CD14-positive monocyte (primary cell): Measurements from ENCODE around the gene MICU2. TPM values are rescaled to one million over a fixed set of nuclear protein-coding genes. Genes with fewer than 3 reads are reported as not detected.
"Not testable (repeated sequence)": the region's sequence is repeated elsewhere in the genome, so short reads cannot be mapped to it uniquely, and the experiment has no call there.

Experiments
- DNase-seq, 3 donors: peaks; one replicate each; pipeline ENCODE4 v3.0.0-alpha.2; 2011 to 2022
- H2AFZ ChIP-seq: 2 replicates; pipeline ENCODE4 v1.6.0; 2012; ENCODE audit warnings: mild to moderate bottlenecking, low read depth, low read length, inconsistent platforms; ENCODE audit not compliant: insufficient read depth, poor library complexity, severe bottlenecking
- H3K27ac ChIP-seq, 2 donors: 1 replicate in 1 of 2; 2 replicates in 1 of 2; pipeline ENCODE4 v1.5.1; 2012 to 2013; ENCODE audit warnings: low read length in 2 of 2, control low read depth in 1 of 2, inconsistent platforms in 1 of 2, low read depth in 1 of 2, mild to moderate bottlenecking in 1 of 2
- H3K27me3 ChIP-seq, 2 donors: one replicate each; pipeline versions ENCODE4 v1.6.0 to v1.6.1; 2011 to 2013; ENCODE audit warnings: low read length in 2 of 2; ENCODE audit not compliant: control insufficient read depth in 2 of 2, insufficient read depth in 2 of 2
- H3K36me3 ChIP-seq, 2 donors: replicated peaks in 1 of 2; 1 replicate in 1 of 2; 2 replicates in 1 of 2; pipeline versions ENCODE4 v1.5.1 to v1.6.1; 2012 to 2013; ENCODE audit warnings: low read length in 2 of 2, control low read depth in 1 of 2, inconsistent platforms in 1 of 2, mild to moderate bottlenecking in 1 of 2; ENCODE audit not compliant: insufficient read depth in 2 of 2, control insufficient read depth in 1 of 2
- H3K4me1 ChIP-seq, 2 donors: 1 replicate in 1 of 2; 2 replicates in 1 of 2; pipeline versions ENCODE4 v1.5.1 to v1.6.1; 2012 to 2013; ENCODE audit warnings: low read length in 2 of 2, control low read depth in 1 of 2, inconsistent platforms in 1 of 2, mild to moderate bottlenecking in 1 of 2, moderate library complexity in 1 of 2; ENCODE audit not compliant: insufficient read depth in 2 of 2, control insufficient read depth in 1 of 2
- H3K4me2 ChIP-seq: replicated peaks from 2 replicates; pipeline ENCODE3; 2012; ENCODE audit warnings: low read length, moderate library complexity, mild to moderate bottlenecking; ENCODE audit not compliant: poor library complexity, severe bottlenecking; ENCODE audit errors: extremely low read depth
- H3K4me3 ChIP-seq, 3 experiments: fragments of 200-600 bp in 1 of 3; sonication (generic) in 1 of 3; replicated peaks in 1 of 3; 1 replicate in 2 of 3; 2 replicates in 1 of 3; pipeline ENCODE4 v1.5.1; 2011 to 2013; ENCODE audit warnings: low read length in 3 of 3, mild to moderate bottlenecking in 3 of 3, control low read depth in 2 of 3, low read depth in 2 of 3, inconsistent platforms in 1 of 3, moderate library complexity in 1 of 3
- H3K79me2 ChIP-seq: 2 replicates; pipeline ENCODE4 v1.6.0; 2012; ENCODE audit warnings: mild to moderate bottlenecking, control low read depth, inconsistent platforms, low read length, moderate library complexity; ENCODE audit not compliant: insufficient read depth
- H3K9ac ChIP-seq: 2 replicates; pipeline ENCODE4 v1.6.0; 2017; ENCODE audit warnings: low read length, mild to moderate bottlenecking; ENCODE audit not compliant: insufficient read depth, poor library complexity, severe bottlenecking
- H3K9me3 ChIP-seq, 2 donors: replicated peaks in 1 of 2; 1 replicate in 1 of 2; 2 replicates in 1 of 2; pipeline versions ENCODE4 v1.5.1 to v1.6.1; 2012 to 2013; ENCODE audit warnings: low read length in 2 of 2, control low read depth in 1 of 2; ENCODE audit not compliant: control insufficient read depth in 1 of 2, insufficient read depth in 1 of 2
- H4K20me1 ChIP-seq: 2 replicates; pipeline ENCODE4 v1.6.0; 2012; ENCODE audit warnings: mild to moderate bottlenecking, low read length, control low read depth, moderate library complexity; ENCODE audit not compliant: insufficient read depth
- H3K27ac Mint-ChIP-seq, 7 donors: one replicate each; pipeline ENCODE4 v1.8.0; 2020; ENCODE audit warnings: mild to moderate bottlenecking in 7 of 7, mixed read lengths in 7 of 7, moderate library complexity in 6 of 7, inconsistent platforms in 2 of 7
- H3K27me3 Mint-ChIP-seq, 3 donors: one replicate each; pipeline ENCODE4 v1.8.0; 2021 to 2022; ENCODE audit warnings: low read depth in 3 of 3, mild to moderate bottlenecking in 3 of 3, mixed read lengths in 3 of 3, moderate library complexity in 3 of 3, inconsistent platforms in 1 of 3
- H3K36me3 Mint-ChIP-seq, 2 donors: one replicate each; pipeline ENCODE4 v1.8.0; 2020; ENCODE audit warnings: mixed read lengths in 2 of 2, inconsistent platforms in 1 of 2, mild to moderate bottlenecking in 1 of 2
- H3K4me1 Mint-ChIP-seq: one replicate; pipeline ENCODE4 v1.8.0; 2020; ENCODE audit warnings: mild to moderate bottlenecking, mixed read lengths
- H3K4me3 Mint-ChIP-seq, 2 donors: one replicate each; pipeline ENCODE4 v1.8.0; 2020; ENCODE audit warnings: mild to moderate bottlenecking in 2 of 2, mixed read lengths in 2 of 2, moderate library complexity in 1 of 2
- H3K9me3 Mint-ChIP-seq, 7 donors: one replicate each; pipeline ENCODE4 v1.8.0; 2020 to 2022; ENCODE audit warnings: mixed read lengths in 7 of 7, mild to moderate bottlenecking in 6 of 7, moderate library complexity in 6 of 7, inconsistent platforms in 2 of 7
- CTCF ChIP-seq: fragments of 200-600 bp; IDR thresholded peaks from one replicate; pipeline ENCODE4 v1.8.0; 2022; ENCODE audit warnings: antibody characterized with exemption, mild to moderate bottlenecking
- WGBS: methylation state at CpG from one replicate; pipeline ENCODE4 v1.1.5; 2013; ENCODE audit warnings: missing lambda C conversion rate; ENCODE audit not compliant: insufficient coverage; 5-methylcytosine and 5-hydroxymethylcytosine counted together
- intact Hi-C, 2 donors: fragments of 100-400 bp; cut with micrococcal nuclease; formaldehyde crosslinking; loops; one replicate each; pipeline versions ENCODE4 v1.15.0 to v1.15.1; 2023
- polyA plus RNA-seq, 3 donors: library from polyadenylated mRNA; depleted of rRNA in 1 of 3; unstranded in 2 of 3; stranded (reverse) in 1 of 3; fragments of 300-500 nt in 2 of 3; fragments of >200 nt in 1 of 3; fragmentation: Illumina TruSeq in 2 of 3; gene quantifications; 1 replicate in 2 of 3; 2 replicates in 1 of 3; pipeline ENCODE4 v1.2.3, GENCODE V29; 2012 to 2021

Gene MICU2
- polyA plus RNA-seq, 3 donors = 21.5 to 32.1 (median 26.8) TPM

- Histone ChIP-seq H3K36me3 (peaks cover 0 to 6% of the 10 kb centered on the region in 2 donors), H3K79me2 (peaks cover 96% of the 10 kb centered on the region), H3K27me3 (no peaks in the 10 kb centered on the region), H3K4me2 (no peak overlapping the region), H2AFZ (no peak overlapping the region), H3K27ac (no peak overlapping the region), H3K4me1 (peaks cover 0 to 9% of the 10 kb centered on the region in 2 donors), H3K9ac (no peak overlapping the region), H3K9me3 (no peaks in the 10 kb centered on the region), H3K4me3 (no peak overlapping the region), H4K20me1 (peaks cover 79% of the 10 kb centered on the region)
- intact Hi-C loops = no loop called here
- no peak overlapping the region for H3K4me3 Mint-ChIP-seq
- peaks cover 2 to 4% (median 2%) of the 10 kb centered on the region in 7 donors for H3K9me3 Mint-ChIP-seq
- peak overlapping the region in 1 of 7 donors; percentile 35 for H3K27ac Mint-ChIP-seq
- H3K36me3 Mint-ChIP-seq = peaks cover 6 to 21% of the 10 kb centered on the region in 2 donors
- TF ChIP-seq CTCF = no peak
- no peak for DNase-seq
- H3K4me1 Mint-ChIP-seq = peaks cover 50% of the 10 kb centered on the region
- peaks cover 0 to 3% (median 1%) of the 10 kb centered on the region in 3 donors for H3K27me3 Mint-ChIP-seq
These were observed 8.5 kb downstream of the MICU2 start for GRCh38 chr13:21595546-21595822.

GRCh38 chr13:21594715-21595545 is 9.0 kb downstream of the MICU2 start:
- Histone ChIP-seq H3K27me3 (no peaks in the 10 kb centered on the region), H3K36me3 (peaks cover 0 to 6% of the 10 kb centered on the region in 2 donors), H3K9me3 (no peaks in the 10 kb centered on the region), H3K9ac (no peak overlapping the region), H4K20me1 (peaks cover 79% of the 10 kb centered on the region), H3K4me3 (no peak overlapping the region), H3K4me1 (peaks cover 0 to 9% of the 10 kb centered on the region in 2 donors), H2AFZ (no peak overlapping the region), H3K79me2 (peaks cover 96% of the 10 kb centered on the region), H3K4me2 (no peak overlapping the region), H3K27ac (no peak overlapping the region)
- peaks cover 0 to 3% (median 1%) of the 10 kb centered on the region in 3 donors for H3K27me3 Mint-ChIP-seq
- peaks cover 46% of the 10 kb centered on the region for H3K4me1 Mint-ChIP-seq
- H3K36me3 Mint-ChIP-seq = peaks cover 6 to 21% of the 10 kb centered on the region in 2 donors
- WGBS = no CpG with 5 or more reads among the region's 3 CpGs
- H3K4me3 Mint-ChIP-seq = no peak overlapping the region
- peaks cover 2 to 4% (median 3%) of the 10 kb centered on the region in 7 donors for H3K9me3 Mint-ChIP-seq
- intact Hi-C loops = no loop called here
- no peak for DNase-seq
- peak overlapping the region in 3 of 7 donors; percentile 13 to 65 (median 37) for H3K27ac Mint-ChIP-seq
- no peak for TF ChIP-seq CTCF

GRCh38 chr13:21590665-21591456 is 13.1 kb downstream of the MICU2 start:
- H3K36me3 ChIP-seq, intact Hi-C loops, H3K9ac ChIP-seq, H3K27me3 ChIP-seq, H3K27me3 Mint-ChIP-seq, H3K9me3 Mint-ChIP-seq, H3K4me1 ChIP-seq, H3K4me3 Mint-ChIP-seq, H3K27ac ChIP-seq, H3K9me3 ChIP-seq, H2AFZ ChIP-seq, H3K4me2 ChIP-seq, H3K4me3 ChIP-seq, DNase-seq: not testable (repeated sequence)
- peaks cover 52% of the 10 kb centered on the region for H3K4me1 Mint-ChIP-seq
- H3K79me2 ChIP-seq = peaks cover 97% of the 10 kb centered on the region
- H3K36me3 Mint-ChIP-seq = peaks cover 3 to 16% of the 10 kb centered on the region in 2 donors
- WGBS = no CpG with 5 or more reads among the region's 11 CpGs
- H3K27ac Mint-ChIP-seq = peak overlapping the region in 2 of 7 donors; percentile 2 to 65
- H4K20me1 ChIP-seq = peaks cover 82% of the 10 kb centered on the region
